Esophagus squamous epithelium (tissue), 4 donors: ENCODE results near the gene TMEM61.

Experiments
- CTCF ChIP-seq, 6 experiments: fragments of 450-650 bp in 4 of 6; fragments of 200-600 bp in 2 of 6; sonication (generic) in 2 of 6; IDR thresholded peaks; one replicate each; pipeline ENCODE4 v1.5.1; 2016 to 2019; ENCODE audit warnings: antibody characterized with exemption in 6 of 6, mild to moderate bottlenecking in 4 of 6, moderate library complexity in 4 of 6
- POLR2A ChIP-seq, 4 donors: fragments of 450-650 bp; IDR thresholded peaks; one replicate each; pipeline ENCODE4 v1.6.1; 2017; ENCODE audit warnings: antibody characterized with exemption in 4 of 4, mild to moderate bottlenecking in 4 of 4, moderate library complexity in 3 of 4

GRCh38 chr1:54950006-54950368, 30.4 kb upstream of the TMEM61 start:
- TF ChIP-seq CTCF (IDR thresholded peaks at IDR 0.05) (no peak), POLR2A (IDR thresholded peaks at IDR 0.05) (no peak)
